HepG2 (cell line): Measurements from ENCODE around the gene ABCC3. TPM values are rescaled to one million over a fixed set of nuclear protein-coding genes. Genes with fewer than 3 reads are reported as not detected.

Source experiments
- CREBL2 ChIP-seq: sonication (generic); formaldehyde crosslinking; IDR thresholded peaks from 2 replicates; pipeline ENCODE4 v1.8.1; 2023; ENCODE audit warnings: missing genetic modification reagents, mild to moderate bottlenecking, borderline replicate concordance
- DMAP1 ChIP-seq: IDR thresholded peaks from 2 replicates; pipeline ENCODE4 v1.6.1; 2016
- EEA1 ChIP-seq: sonication (generic); formaldehyde crosslinking; IDR thresholded peaks from 2 replicates; pipeline ENCODE4 v1.5.1; 2020; ENCODE audit warnings: mild to moderate bottlenecking, missing genetic modification reagents, borderline replicate concordance
- HMG20B ChIP-seq: conservative IDR thresholded peaks from 2 replicates; pipeline ENCODE4 v1.6.1; 2016; ENCODE audit warnings: missing genetic modification reagents, missing compliant biosample characterization
- KLF11 ChIP-seq: IDR thresholded peaks from 2 replicates; pipeline ENCODE4 v1.6.1; 2016; ENCODE audit warnings: missing compliant biosample characterization
- PCBP1 ChIP-seq: fragments of 200-400 bp; formaldehyde crosslinking; IDR thresholded peaks from 2 replicates; pipeline ENCODE4 v1.6.1; 2017; ENCODE audit warnings: mild to moderate bottlenecking, low read depth, low read length, borderline replicate concordance
- RORA ChIP-seq: sonication (generic); formaldehyde crosslinking; IDR thresholded peaks from 2 replicates; pipeline ENCODE4 v1.5.0; 2020; ENCODE audit warnings: mild to moderate bottlenecking, missing genetic modification reagents, moderate library complexity
- ZBTB10 ChIP-seq: sonication (generic); formaldehyde crosslinking; IDR thresholded peaks from 2 replicates; pipeline ENCODE4 v1.4.0; 2020; ENCODE audit warnings: missing genetic modification reagents, borderline replicate concordance
- ZNF224 ChIP-seq: sonication (generic); formaldehyde crosslinking; IDR thresholded peaks from 2 replicates; pipeline ENCODE4 v1.5.0; 2020; ENCODE audit warnings: mild to moderate bottlenecking, missing genetic modification reagents
- ZNF510 ChIP-seq: sonication (generic); formaldehyde crosslinking; IDR thresholded peaks from 2 replicates; pipeline ENCODE4 v1.4.0; 2020; ENCODE audit warnings: low read depth, mild to moderate bottlenecking, missing genetic modification reagents
- ZNF570 ChIP-seq: sonication (generic); formaldehyde crosslinking; IDR thresholded peaks from 2 replicates; pipeline ENCODE4 v1.4.0; 2020; ENCODE audit warnings: mild to moderate bottlenecking, missing genetic modification reagents, borderline replicate concordance
- ZNF816 ChIP-seq: sonication (generic); formaldehyde crosslinking; IDR thresholded peaks from 2 replicates; pipeline ENCODE4 v1.8.0; 2022; ENCODE audit warnings: missing genetic modification reagents, mild to moderate bottlenecking, borderline replicate concordance
- ZNF878 ChIP-seq: sonication (generic); formaldehyde crosslinking; IDR thresholded peaks from 2 replicates; pipeline ENCODE4 v1.8.1; 2023; ENCODE audit warnings: mild to moderate bottlenecking, missing genetic modification reagents, moderate library complexity
- ZSCAN30 ChIP-seq: sonication (generic); formaldehyde crosslinking; IDR thresholded peaks from 2 replicates; pipeline ENCODE4 v1.5.0; 2020; ENCODE audit warnings: mild to moderate bottlenecking, missing genetic modification reagents
- polyA plus RNA-seq, 8 experiments: library from polyadenylated mRNA; depleted of rRNA in 3 of 8; stranded (reverse) in 7 of 8; unstranded in 1 of 8; fragments of >200 nt; fragmentation: Illumina TruSeq in 4 of 8; extraction: Trizol in 4 of 8; gene quantifications; 2 replicates each; pipeline versions ENCODE4 v1.2.1 to v1.2.3, GENCODE V29; 2011 to 2016; ENCODE audit warnings: low read depth in 4 of 8, missing spikeins in 1 of 8, mixed read lengths in 1 of 8; ENCODE audit not compliant: insufficient read depth in 1 of 8
- total RNA-seq, 5 experiments: library from RNA; depleted of rRNA; stranded (reverse); fragments of >200 nt; fragmentation: Illumina TruSeq; extraction: Trizol; gene quantifications; 2 replicates each; pipeline ENCODE4 v1.2.3, GENCODE V29; 2016; ENCODE audit warnings: low read depth in 1 of 5
- TF ChIP-seq, protein P1 (sequence below): sonication (generic); formaldehyde crosslinking; IDR thresholded peaks from 2 replicates; pipeline ENCODE4 v1.4.0; 2020; ENCODE audit warnings: mild to moderate bottlenecking, missing genetic modification reagents, borderline replicate concordance
- TF ChIP-seq, protein P2 (sequence below): sonication (generic); formaldehyde crosslinking; IDR thresholded peaks from 2 replicates; pipeline ENCODE4 v1.4.0; 2020; ENCODE audit warnings: mild to moderate bottlenecking, missing genetic modification reagents
- TF ChIP-seq, protein P3 (sequence below): IDR thresholded peaks from 2 replicates; pipeline ENCODE4 v1.6.1; 2016; ENCODE audit warnings: low read depth, borderline replicate concordance

Gene ABCC3
- total and polyA plus RNA-seq, 2 of the 13 experiments (the other 11 are each of a cell fraction or from before 2014, with no cell fraction given): 25.2 to 50.7 TPM

DNA sequence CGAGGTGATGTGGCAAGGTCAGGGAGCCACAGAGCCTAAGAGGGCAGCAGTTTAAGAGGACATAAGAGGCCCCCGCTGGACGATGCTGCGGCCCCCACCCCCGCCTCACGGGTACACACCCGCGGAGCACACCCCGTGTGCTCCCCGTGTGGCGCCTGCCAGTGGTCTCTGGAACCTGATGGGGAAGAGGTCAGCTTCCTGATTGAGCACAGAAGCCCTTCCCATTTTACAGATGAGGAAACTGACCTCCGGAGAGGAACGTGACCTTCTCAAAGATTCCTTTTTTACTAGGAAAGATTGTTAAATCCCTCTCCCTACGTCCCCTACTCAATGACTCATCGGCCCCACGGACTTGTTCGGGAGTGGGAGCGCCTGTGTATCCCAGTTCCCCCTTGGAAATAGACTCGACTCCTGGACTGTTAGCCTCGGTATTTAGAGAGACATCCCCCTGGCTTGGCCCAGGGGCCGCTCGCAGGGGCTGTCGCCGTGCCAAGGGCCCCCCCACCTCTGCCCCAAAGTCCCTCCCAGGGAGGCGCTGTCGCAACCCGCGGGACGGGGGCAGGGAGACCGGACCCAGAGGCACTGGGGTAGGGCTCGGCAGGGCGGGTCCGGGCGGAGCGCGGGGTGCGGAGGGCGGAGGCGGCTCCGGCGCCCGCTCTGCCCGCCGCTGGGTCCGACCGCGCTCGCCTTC is at the start of gene ABCC3 (continued):
- no peak; the same call in 1 of the 2 replicates for TF ChIP-seq ZBTB10 (CRISPR knock-in tag)
- no peak for TF ChIP-seq DMAP1 (CRISPR knock-in tag)
- TF ChIP-seq ZSCAN30: no peak
- TF ChIP-seq, protein P1, sequence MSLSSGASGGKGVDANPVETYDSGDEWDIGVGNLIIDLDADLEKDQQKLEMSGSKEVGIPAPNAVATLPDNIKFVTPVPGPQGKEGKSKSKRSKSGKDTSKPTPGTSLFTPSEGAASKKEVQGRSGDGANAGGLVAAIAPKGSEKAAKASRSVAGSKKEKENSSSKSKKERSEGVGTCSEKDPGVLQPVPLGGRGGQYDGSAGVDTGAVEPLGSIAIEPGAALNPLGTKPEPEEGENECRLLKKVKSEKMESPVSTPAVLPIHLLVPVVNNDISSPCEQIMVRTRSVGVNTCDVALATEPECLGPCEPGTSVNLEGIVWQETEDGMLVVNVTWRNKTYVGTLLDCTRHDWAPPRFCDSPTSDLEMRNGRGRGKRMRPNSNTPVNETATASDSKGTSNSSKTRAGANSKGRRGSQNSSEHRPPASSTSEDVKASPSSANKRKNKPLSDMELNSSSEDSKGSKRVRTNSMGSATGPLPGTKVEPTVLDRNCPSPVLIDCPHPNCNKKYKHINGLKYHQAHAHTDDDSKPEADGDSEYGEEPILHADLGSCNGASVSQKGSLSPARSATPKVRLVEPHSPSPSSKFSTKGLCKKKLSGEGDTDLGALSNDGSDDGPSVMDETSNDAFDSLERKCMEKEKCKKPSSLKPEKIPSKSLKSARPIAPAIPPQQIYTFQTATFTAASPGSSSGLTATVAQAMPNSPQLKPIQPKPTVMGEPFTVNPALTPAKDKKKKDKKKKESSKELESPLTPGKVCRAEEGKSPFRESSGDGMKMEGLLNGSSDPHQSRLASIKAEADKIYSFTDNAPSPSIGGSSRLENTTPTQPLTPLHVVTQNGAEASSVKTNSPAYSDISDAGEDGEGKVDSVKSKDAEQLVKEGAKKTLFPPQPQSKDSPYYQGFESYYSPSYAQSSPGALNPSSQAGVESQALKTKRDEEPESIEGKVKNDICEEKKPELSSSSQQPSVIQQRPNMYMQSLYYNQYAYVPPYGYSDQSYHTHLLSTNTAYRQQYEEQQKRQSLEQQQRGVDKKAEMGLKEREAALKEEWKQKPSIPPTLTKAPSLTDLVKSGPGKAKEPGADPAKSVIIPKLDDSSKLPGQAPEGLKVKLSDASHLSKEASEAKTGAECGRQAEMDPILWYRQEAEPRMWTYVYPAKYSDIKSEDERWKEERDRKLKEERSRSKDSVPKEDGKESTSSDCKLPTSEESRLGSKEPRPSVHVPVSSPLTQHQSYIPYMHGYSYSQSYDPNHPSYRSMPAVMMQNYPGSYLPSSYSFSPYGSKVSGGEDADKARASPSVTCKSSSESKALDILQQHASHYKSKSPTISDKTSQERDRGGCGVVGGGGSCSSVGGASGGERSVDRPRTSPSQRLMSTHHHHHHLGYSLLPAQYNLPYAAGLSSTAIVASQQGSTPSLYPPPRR (CRISPR knock-in tag): no peak
- peak; percentile 53; the same call in 1 of the 2 replicates for TF ChIP-seq CREBL2 (CRISPR knock-in tag)
- no peak for TF ChIP-seq ZNF878 (CRISPR knock-in tag)
- TF ChIP-seq ZNF570 (CRISPR knock-in tag): no peak
- TF ChIP-seq RORA (CRISPR knock-in tag): no peak
- no peak for TF ChIP-seq PCBP1
- TF ChIP-seq ZNF816 (CRISPR knock-in tag): no peak
- TF ChIP-seq ZNF224 (CRISPR knock-in tag): no peak
- TF ChIP-seq, protein P2, sequence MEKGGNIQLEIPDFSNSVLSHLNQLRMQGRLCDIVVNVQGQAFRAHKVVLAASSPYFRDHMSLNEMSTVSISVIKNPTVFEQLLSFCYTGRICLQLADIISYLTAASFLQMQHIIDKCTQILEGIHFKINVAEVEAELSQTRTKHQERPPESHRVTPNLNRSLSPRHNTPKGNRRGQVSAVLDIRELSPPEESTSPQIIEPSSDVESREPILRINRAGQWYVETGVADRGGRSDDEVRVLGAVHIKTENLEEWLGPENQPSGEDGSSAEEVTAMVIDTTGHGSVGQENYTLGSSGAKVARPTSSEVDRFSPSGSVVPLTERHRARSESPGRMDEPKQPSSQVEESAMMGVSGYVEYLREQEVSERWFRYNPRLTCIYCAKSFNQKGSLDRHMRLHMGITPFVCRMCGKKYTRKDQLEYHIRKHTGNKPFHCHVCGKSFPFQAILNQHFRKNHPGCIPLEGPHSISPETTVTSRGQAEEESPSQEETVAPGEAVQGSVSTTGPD (CRISPR knock-in tag): no peak
- TF ChIP-seq EEA1: no peak; the same call in 1 of the 2 replicates
- TF ChIP-seq ZNF510 (CRISPR knock-in tag): no peak
- peak; percentile 44; the same call in 1 of the 2 replicates for TF ChIP-seq HMG20B (CRISPR knock-in tag)
- TF ChIP-seq, protein P3, sequence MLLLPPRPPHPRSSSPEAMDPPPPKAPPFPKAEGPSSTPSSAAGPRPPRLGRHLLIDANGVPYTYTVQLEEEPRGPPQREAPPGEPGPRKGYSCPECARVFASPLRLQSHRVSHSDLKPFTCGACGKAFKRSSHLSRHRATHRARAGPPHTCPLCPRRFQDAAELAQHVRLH (CRISPR knock-in tag): no peak
- TF ChIP-seq KLF11 (CRISPR knock-in tag): no peak
